Measurements from ENCODE around the gene VRK2. TPM values are rescaled to one million over a fixed set of nuclear protein-coding genes. Genes with fewer than 3 reads are reported as not detected.

VRK2 gene
- total and polyA plus RNA-seq, 2 experiments from 2014 or later, result 19.0 to 22.5 TPM

DNA sequence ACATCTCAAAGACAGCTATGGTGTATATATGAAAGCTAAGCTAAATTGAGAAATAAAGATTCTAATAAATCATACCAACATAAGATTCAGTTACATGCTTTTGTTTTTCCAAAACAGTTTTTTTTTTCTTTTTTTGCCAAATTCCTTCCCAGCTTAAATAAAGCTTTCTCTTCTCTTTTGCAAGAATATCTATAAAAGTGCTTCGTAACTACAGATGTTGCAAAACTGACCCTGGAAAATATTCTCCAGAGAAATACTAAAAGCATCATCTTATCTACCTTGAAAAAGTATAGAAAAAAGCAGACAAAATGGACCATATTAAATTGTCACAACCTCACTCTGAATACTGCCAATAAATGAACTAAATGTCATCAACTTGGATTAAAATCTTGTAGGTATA, 155.8 kb downstream of the VRK2 start (continued):
- TF ChIP-seq, protein P1, sequence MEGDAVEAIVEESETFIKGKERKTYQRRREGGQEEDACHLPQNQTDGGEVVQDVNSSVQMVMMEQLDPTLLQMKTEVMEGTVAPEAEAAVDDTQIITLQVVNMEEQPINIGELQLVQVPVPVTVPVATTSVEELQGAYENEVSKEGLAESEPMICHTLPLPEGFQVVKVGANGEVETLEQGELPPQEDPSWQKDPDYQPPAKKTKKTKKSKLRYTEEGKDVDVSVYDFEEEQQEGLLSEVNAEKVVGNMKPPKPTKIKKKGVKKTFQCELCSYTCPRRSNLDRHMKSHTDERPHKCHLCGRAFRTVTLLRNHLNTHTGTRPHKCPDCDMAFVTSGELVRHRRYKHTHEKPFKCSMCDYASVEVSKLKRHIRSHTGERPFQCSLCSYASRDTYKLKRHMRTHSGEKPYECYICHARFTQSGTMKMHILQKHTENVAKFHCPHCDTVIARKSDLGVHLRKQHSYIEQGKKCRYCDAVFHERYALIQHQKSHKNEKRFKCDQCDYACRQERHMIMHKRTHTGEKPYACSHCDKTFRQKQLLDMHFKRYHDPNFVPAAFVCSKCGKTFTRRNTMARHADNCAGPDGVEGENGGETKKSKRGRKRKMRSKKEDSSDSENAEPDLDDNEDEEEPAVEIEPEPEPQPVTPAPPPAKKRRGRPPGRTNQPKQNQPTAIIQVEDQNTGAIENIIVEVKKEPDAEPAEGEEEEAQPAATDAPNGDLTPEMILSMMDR (conservative IDR thresholded peaks at IDR 0.05; ENCODE audit: low read depth in 2 of 2), result no peak

DNA sequence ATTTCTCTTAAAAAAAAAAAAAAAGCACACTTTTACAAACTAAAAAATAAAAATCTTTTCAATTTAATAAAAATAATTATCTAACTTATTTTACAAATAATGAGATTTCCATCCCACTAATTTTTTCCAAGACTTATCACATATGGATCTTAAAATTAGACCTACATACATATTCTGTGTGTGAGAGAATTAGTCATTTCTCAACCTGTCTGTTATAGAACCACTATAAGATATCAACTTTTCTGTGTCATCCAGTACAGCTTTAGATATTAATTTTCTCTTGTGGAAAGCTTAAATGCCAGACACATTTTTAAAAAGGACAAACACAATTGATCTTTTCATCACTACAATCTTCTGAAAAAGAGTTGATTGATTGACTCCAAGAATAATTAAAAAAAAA, 156.4 kb downstream of the VRK2 start:
- Histone ChIP-seq H3K27me3 (ENCODE audit: insufficient read depth) (no peaks in the 10 kb centered on the region), H3K27ac (ENCODE audit: low read depth) (no peak overlapping the region), H3K4me2 (no peak overlapping the region), H3F3A (replicated peaks; ENCODE audit: low read depth) (no peaks in the 10 kb centered on the region), H2AFZ (no peak overlapping the region), H4K20me1 (replicated peaks; ENCODE audit: insufficient read depth) (no peaks in the 10 kb centered on the region), H3K9me2 (ENCODE audit: insufficient read depth) (no peaks in the 10 kb centered on the region), H3K79me2 (replicated peaks; ENCODE audit: insufficient read depth) (no peaks in the 10 kb centered on the region), H3K36me3 (ENCODE audit: insufficient read depth) (peaks cover 7% of the 10 kb centered on the region; the same call in 1 of the 2 replicates), H3K4me3 (no peak overlapping the region), H3K4me1 (ENCODE audit: insufficient read depth) (peaks cover 3% of the 10 kb centered on the region; the same call in 1 of the 2 replicates)
- H3K27ac Mint-ChIP-seq, result no peak overlapping the region
- peaks cover 15% of the 10 kb centered on the region; the same call in 2 of the 3 replicates for H3K36me3 Mint-ChIP-seq (ENCODE audit: low read depth)
- ATAC-seq, result no peak
- no peaks in the 10 kb centered on the region for H3K9me3 Mint-ChIP-seq
- no peaks in the 10 kb centered on the region for H3K27me3 Mint-ChIP-seq (ENCODE audit: insufficient read depth, low read depth, poor library complexity)
- H3K4me3 Mint-ChIP-seq, result no peak overlapping the region
- no peak for DNase-seq (ENCODE audit: low spot score)
- peaks cover 24% of the 10 kb centered on the region for H3K4me1 Mint-ChIP-seq
- TF ChIP-seq, protein P2, sequence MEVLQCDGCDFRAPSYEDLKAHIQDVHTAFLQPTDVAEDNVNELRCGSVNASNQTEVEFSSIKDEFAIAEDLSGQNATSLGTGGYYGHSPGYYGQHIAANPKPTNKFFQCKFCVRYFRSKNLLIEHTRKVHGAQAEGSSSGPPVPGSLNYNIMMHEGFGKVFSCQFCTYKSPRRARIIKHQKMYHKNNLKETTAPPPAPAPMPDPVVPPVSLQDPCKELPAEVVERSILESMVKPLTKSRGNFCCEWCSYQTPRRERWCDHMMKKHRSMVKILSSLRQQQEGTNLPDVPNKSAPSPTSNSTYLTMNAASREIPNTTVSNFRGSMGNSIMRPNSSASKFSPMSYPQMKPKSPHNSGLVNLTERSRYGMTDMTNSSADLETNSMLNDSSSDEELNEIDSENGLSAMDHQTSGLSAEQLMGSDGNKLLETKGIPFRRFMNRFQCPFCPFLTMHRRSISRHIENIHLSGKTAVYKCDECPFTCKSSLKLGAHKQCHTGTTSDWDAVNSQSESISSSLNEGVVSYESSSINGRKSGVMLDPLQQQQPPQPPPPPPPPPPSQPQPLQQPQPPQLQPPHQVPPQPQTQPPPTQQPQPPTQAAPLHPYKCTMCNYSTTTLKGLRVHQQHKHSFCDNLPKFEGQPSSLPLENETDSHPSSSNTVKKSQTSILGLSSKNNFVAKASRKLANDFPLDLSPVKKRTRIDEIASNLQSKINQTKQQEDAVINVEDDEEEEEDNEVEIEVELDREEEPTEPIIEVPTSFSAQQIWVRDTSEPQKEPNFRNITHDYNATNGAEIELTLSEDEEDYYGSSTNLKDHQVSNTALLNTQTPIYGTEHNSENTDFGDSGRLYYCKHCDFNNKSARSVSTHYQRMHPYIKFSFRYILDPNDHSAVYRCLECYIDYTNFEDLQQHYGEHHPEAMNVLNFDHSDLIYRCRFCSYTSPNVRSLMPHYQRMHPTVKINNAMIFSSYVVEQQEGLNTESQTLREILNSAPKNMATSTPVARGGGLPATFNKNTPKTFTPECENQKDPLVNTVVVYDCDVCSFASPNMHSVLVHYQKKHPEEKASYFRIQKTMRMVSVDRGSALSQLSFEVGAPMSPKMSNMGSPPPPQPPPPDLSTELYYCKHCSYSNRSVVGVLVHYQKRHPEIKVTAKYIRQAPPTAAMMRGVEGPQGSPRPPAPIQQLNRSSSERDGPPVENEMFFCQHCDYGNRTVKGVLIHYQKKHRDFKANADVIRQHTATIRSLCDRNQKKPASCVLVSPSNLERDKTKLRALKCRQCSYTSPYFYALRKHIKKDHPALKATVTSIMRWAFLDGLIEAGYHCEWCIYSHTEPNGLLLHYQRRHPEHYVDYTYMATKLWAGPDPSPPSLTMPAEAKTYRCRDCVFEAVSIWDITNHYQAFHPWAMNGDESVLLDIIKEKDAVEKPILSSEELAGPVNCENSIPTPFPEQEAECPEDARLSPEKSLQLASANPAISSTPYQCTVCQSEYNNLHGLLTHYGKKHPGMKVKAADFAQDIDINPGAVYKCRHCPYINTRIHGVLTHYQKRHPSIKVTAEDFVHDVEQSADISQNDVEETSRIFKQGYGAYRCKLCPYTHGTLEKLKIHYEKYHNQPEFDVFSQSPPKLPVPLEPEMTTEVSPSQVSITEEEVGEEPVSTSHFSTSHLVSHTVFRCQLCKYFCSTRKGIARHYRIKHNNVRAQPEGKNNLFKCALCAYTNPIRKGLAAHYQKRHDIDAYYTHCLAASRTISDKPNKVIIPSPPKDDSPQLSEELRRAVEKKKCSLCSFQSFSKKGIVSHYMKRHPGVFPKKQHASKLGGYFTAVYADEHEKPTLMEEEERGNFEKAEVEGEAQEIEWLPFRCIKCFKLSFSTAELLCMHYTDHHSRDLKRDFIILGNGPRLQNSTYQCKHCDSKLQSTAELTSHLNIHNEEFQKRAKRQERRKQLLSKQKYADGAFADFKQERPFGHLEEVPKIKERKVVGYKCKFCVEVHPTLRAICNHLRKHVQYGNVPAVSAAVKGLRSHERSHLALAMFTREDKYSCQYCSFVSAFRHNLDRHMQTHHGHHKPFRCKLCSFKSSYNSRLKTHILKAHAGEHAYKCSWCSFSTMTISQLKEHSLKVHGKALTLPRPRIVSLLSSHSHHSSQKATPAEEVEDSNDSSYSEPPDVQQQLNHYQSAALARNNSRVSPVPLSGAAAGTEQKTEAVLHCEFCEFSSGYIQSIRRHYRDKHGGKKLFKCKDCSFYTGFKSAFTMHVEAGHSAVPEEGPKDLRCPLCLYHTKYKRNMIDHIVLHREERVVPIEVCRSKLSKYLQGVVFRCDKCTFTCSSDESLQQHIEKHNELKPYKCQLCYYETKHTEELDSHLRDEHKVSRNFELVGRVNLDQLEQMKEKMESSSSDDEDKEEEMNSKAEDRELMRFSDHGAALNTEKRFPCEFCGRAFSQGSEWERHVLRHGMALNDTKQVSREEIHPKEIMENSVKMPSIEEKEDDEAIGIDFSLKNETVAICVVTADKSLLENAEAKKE (CRISPR knock-in tag; IDR thresholded peaks at IDR 0.05), result no peak

Measured in GM23338 (cell line).